D721Med (cell line): ENCODE data around the gene EIF6.

Experiments used
- DNase-seq: peaks from one replicate; pipeline ENCODE4 v3.0.0; 2011; ENCODE audit warnings: low spot score; ENCODE audit not compliant: insufficient read length
- FAIRE-seq: peaks from 2 replicates; lab custom pipeline; 2011; peaks lifted over from hg19 to GRCh38; lab: Jason Lieb, UNC
- TF ChIP-seq, protein P1 (sequence below): IDR thresholded peaks from 2 replicates; pipeline ENCODE4 v1.5.1; 2012; ENCODE audit warnings: mild to moderate bottlenecking, control low read depth; ENCODE audit not compliant: insufficient read depth; ENCODE audit errors: missing control alignments

EIF6 gene

DNA sequence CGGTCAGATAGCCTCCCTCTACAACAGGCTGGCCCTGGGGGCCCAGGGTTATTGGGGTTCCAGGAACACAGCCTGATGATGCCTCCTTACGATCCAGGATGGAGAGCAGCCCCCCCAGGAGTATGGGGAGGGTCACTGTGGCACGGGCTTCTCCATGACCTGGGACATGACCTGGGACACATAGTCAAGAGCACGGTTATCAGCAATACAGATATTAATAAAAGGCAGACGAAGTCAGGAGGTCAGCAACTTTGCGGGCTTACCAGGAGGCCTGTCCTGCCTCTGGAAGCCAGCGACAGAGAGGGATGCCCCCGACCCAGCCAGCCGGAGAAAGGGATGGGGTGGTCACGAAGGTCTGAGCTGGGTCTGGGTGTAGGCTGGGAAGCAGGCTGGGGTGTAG, 7.4 kb downstream of the EIF6 start:
- TF ChIP-seq, protein P1, sequence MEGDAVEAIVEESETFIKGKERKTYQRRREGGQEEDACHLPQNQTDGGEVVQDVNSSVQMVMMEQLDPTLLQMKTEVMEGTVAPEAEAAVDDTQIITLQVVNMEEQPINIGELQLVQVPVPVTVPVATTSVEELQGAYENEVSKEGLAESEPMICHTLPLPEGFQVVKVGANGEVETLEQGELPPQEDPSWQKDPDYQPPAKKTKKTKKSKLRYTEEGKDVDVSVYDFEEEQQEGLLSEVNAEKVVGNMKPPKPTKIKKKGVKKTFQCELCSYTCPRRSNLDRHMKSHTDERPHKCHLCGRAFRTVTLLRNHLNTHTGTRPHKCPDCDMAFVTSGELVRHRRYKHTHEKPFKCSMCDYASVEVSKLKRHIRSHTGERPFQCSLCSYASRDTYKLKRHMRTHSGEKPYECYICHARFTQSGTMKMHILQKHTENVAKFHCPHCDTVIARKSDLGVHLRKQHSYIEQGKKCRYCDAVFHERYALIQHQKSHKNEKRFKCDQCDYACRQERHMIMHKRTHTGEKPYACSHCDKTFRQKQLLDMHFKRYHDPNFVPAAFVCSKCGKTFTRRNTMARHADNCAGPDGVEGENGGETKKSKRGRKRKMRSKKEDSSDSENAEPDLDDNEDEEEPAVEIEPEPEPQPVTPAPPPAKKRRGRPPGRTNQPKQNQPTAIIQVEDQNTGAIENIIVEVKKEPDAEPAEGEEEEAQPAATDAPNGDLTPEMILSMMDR = no peak
- FAIRE-seq (no peak), DNase-seq (no peak)

DNA sequence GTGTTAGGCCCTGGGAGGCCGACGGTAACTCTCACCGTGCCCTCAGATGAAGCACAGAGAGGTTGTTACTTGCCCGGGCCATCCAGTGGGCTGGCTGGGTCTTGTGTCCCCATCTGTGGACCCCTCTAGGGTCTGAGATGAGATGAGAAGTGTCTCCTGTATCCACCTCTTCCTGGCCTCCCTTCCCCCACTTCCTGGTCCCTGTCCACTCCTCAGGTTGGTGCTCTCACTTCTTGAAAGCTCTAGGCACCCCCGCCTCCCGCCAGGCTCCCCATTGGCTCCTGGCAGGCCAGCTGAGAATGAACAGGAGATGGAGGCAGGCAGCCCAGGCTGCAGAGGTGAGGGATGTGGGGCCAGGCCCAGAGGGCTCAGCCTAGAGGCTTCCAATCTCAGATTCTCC, 8.2 kb downstream of the EIF6 start:
- DNase-seq (no peak), FAIRE-seq (no peak)
- TF ChIP-seq, protein P1 = no peak

DNA sequence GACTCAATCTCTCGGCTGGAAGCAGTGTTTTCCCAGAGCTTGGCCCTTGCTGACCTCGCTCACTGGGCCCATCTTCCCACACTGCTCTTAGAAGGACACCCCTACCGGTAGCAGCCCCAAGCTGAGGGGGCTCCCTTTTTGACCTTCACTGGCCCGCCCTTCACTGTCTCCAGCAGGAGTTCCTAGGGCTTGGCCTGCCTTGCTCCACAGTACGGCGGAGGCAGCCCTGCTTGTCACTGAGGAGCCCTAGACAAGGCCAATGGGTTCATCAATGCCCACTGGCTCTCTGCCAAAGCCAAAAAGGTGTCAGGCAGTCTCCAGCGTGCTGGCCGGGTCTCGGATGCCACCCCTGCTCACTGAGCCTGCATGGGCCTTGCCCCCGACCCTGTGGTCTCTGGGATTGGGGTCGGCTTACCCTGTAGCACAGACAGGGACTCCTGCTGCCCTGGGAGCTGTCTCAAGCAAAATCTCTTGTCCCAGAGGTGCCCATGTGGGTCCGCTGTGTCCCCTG, 8.8 kb downstream of the EIF6 start:
- FAIRE-seq (no peak), DNase-seq (no peak)
- TF ChIP-seq, protein P1 = no peak

DNA sequence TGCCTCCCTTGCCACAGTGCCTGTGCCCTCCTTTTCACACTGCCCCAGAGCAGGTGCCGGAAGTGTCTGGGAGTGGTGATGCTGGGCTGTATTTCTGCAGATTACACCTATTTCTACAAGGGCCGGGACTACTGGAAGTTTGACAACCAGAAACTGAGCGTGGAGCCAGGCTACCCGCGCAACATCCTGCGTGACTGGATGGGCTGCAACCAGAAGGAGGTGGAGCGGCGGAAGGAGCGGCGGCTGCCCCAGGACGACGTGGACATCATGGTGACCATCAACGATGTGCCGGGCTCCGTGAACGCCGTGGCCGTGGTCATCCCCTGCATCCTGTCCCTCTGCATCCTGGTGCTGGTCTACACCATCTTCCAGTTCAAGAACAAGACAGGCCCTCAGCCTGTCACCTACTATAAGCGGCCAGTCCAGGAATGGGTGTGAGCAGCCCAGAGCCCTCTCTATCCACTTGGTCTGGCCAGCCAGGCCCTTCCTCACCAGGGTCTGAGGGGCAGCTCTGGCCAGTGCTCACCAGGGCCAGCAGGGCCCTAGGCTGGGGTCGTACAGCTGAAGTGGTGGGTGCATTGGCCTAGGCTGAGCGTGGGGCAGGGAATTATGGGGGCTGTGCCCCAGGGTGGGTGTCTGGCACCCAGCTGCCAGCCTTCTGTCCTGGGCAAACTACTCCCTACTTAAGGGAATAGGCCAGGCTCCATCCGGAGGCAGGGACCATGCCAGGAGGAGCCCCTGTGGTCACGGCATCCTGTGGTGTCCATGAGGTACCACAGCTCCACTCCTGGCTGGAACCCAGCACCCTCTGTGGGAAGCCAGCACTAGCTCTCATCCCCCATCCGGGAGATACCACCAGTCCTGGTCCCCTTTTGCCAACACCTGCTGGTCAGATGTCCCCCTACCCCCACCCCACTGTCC, 10.1 kb downstream of the EIF6 start:
- FAIRE-seq (no peak), DNase-seq (no peak)
- TF ChIP-seq, protein P1 = no peak

DNA sequence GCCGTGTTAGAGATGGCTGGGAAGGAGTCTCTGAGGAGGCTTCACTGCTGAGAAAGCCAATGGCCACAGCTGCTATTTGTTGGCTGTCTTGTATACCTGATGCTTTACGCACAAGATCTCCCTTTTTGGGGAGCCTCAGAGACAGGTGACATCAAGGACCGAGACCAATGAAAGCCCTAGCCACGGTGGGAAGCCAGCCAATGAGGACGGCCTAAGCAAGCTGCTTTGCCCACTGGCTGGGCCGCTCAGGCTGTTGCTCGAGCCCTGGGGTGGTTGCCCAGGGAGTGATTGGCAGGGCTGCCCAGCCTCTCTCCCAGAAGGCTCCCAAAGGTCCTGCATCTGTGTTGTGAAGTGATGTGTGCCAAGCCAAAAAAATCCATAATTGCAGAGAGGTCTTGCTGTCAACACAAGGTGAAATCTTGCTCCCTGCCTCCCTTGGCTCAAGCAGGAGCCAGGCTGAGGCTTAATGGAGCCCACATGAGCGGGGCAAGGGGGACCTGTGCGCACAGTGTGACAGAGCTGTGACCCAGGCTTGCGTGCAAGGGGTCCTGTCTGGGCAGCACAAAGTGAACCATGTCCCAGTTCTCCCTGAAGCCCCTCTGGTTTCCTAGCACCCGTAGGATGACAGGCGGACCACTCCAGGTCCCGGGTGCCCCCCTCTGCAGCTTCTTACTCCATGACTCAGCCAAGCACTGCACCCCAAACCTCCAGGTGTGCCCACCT, 11.0 kb downstream of the EIF6 start:
- FAIRE-seq = no peak
- TF ChIP-seq, protein P1 = no peak
- no peak for DNase-seq

DNA sequence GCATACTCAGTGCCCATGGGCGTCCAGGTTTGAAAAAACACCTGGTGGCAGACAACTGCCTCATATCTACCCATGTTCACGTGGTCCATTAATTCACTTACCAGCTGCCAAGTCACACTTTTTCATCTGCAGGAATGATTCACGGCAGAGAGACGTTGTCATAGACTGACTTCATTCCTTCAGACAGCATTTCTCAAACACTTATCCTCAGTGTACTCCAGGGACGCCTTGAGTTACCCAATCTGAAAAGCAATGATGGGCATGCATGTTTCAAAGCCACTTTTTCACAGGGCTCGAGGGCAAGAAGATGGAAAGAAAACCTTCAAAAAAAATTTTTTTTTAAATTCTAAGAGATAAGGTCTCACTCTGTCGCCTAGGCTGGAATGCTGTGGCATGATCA, 12.7 kb downstream of the EIF6 start:
- DNase-seq = no peak
- FAIRE-seq = no peak
- TF ChIP-seq, protein P1 = no peak
